GM19238 (cell line): ENCODE results near the gene YJEFN3.

Source experiments
- DNase-seq: peaks from one replicate; pipeline ENCODE4 v3.0.0; 2011; ENCODE audit warnings: low spot score; ENCODE audit not compliant: insufficient read length

Gene YJEFN3

GRCh38 chr19:19498255-19498991 is 30.3 kb upstream of the YJEFN3 start:
- no peak for DNase-seq

GRCh38 chr19:19499272-19499995 is 29.3 kb upstream of the YJEFN3 start:
- no peak for DNase-seq

- DNase-seq, result no peak
Measured at GRCh38 chr19:19500975-19501644, 27.6 kb upstream of the YJEFN3 start.

- no peak for DNase-seq
Measured at GRCh38 chr19:19501798-19502197, 26.9 kb upstream of the YJEFN3 start.

- DNase-seq, result no peak
Measured at GRCh38 chr19:19502281-19502680, 26.4 kb upstream of the YJEFN3 start.

GRCh38 chr19:19502808-19503602 is 25.7 kb upstream of the YJEFN3 start:
- no peak for DNase-seq

- no peak for DNase-seq
Measured at GRCh38 chr19:19504754-19505668, 23.7 kb upstream of the YJEFN3 start.

- DNase-seq, result no peak
Measured at GRCh38 chr19:19505669-19506326, 22.9 kb upstream of the YJEFN3 start.

- DNase-seq, result no peak
Measured at GRCh38 chr19:19506592-19506991, 22.1 kb upstream of the YJEFN3 start.

GRCh38 chr19:19507354-19507753 is 21.4 kb upstream of the YJEFN3 start:
- DNase-seq, result no peak

GRCh38 chr19:19508217-19508616 is 20.5 kb upstream of the YJEFN3 start:
- no peak for DNase-seq

- DNase-seq, result no peak
Measured at GRCh38 chr19:19510432-19510831, 18.3 kb upstream of the YJEFN3 start.

- DNase-seq, result no peak
Measured at GRCh38 chr19:19513682-19514081, 15.0 kb upstream of the YJEFN3 start.

GRCh38 chr19:19514215-19514657 is 14.5 kb upstream of the YJEFN3 start:
- no peak for DNase-seq

- no peak for DNase-seq
Measured at GRCh38 chr19:19514881-19515641, 13.7 kb upstream of the YJEFN3 start, which contains the start of gene TSSK6. TSSK6 (minus strand) TSS chr19:19515548; CDS start chr19:19515427, 121 bp downstream.

GRCh38 chr19:19515642-19516519 is 12.8 kb upstream of the YJEFN3 start, which contains the start of gene NDUFA13:
NDUFA13 (plus strand) TSS chr19:19516225; CDS start chr19:19516239, 14 bp downstream.
- DNase-seq, result peak; percentile 96

GRCh38 chr19:19517235-19517619 is 11.5 kb upstream of the YJEFN3 start:
- no peak for DNase-seq

- DNase-seq, result no peak
Measured at GRCh38 chr19:19520989-19521388, 7.7 kb upstream of the YJEFN3 start.
